HEK293T (cell line): Measurements from ENCODE around the gene ATP1A2.

Experiments used
- BHLHE40 ChIP-seq: fragments of 450-650 bp; IDR thresholded peaks from 2 replicates; pipeline ENCODE4 v1.6.1; 2016; ENCODE audit warnings: mild to moderate bottlenecking, moderate library complexity, borderline replicate concordance
- FOXA1 ChIP-seq: fragments of 450-650 bp; IDR thresholded peaks from 2 replicates; pipeline ENCODE4 v1.6.1; 2016; ENCODE audit warnings: mild to moderate bottlenecking
- HDGF ChIP-seq: fragments of 450-650 bp; IDR thresholded peaks from 2 replicates; pipeline ENCODE4 v1.6.1; 2017; ENCODE audit warnings: antibody characterized with exemption, borderline replicate concordance
- LEF1 ChIP-seq: fragments of 450-650 bp; IDR thresholded peaks from 2 replicates; pipeline ENCODE4 v1.6.1; 2017; ENCODE audit warnings: mild to moderate bottlenecking, borderline replicate concordance

DNA sequence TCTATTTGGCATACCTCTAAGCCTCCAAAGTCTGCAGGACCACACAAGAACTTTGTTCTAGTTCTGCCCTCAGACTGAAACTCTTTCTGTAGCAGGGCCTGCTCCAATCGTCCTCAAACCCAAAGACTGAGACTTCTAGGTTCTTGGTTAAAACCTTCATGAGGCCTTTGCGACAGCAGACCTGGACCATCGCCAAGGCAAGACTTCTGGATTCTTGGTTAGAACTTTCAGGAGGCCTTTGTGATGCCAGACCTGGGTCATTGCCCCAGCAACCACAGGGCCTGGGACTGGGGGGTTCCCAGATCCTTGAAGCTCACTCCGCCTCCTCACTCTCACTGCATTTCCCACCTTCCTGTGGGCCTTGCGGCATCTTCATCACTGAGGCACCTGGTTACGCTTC is 35.7 kb downstream of the ATP1A2 start, which contains the start of gene ATP1A4:
- TF ChIP-seq BHLHE40: no peak
- TF ChIP-seq LEF1: no peak
- TF ChIP-seq FOXA1: no peak
- no peak for TF ChIP-seq HDGF
